HCT116 (cell line): ENCODE results near the gene DCTN1. TPM values are rescaled to one million over a fixed set of nuclear protein-coding genes. Genes with fewer than 3 reads are reported as not detected.

ENCODE experiments used
- ATAC-seq: fragments of 200-7000 bp; cut with Tn5 transposase; 2 replicates; pipeline ENCODE4 v1.9.1; 2020; ENCODE audit warnings: mild to moderate bottlenecking, moderate library complexity
- BruUV-seq: library from RNA; stranded (reverse); fragments of 400-500 nt; replicated peaks from 2 replicates; lab custom pipeline; 2021; lab: Mats Ljungman, UMichigan
- CTCF ChIA-PET: fragments of 300-600 bp; sonication (Branson Sonifier 250); formaldehyde crosslinking; loops from one replicate; lab custom pipeline; 2021; ENCODE audit warnings: antibody characterized with exemption; lab: Charles Lee
- POLR2A ChIA-PET: fragments of 300-600, 350-600 bp; sonication (Branson Sonifier 250); formaldehyde crosslinking; loops from one replicate; lab custom pipeline; 2021; ENCODE audit warnings: antibody characterized with exemption; lab: Charles Lee
- RAD21 ChIA-PET, 2 experiments: fragments of 300-600 bp; sonication (Branson Sonifier 250); formaldehyde crosslinking; loops; one replicate each; lab custom pipeline; 2023; ENCODE audit warnings: low total read pairs in 2 of 2; ENCODE audit not compliant: uncharacterized antibody in 2 of 2, unreplicated experiment in 2 of 2, low non-redundant PET in 1 of 2; lab: Charles Lee
- DNase-seq: peaks from one replicate; pipeline ENCODE4 v3.0.0-alpha.2; 2010; ENCODE audit warnings: low read depth, low spot score
- H2AFZ ChIP-seq: fragments of 200-600 bp; shearing (Covaris generic), sonication (generic); 2 replicates; pipeline ENCODE4 v1.6.1; 2017; ENCODE audit warnings: low read depth, mixed run types, mixed read lengths, antibody characterized with exemption, low read length; ENCODE audit not compliant: poor library complexity, severe bottlenecking
- H3K27ac ChIP-seq: 2 replicates; pipeline ENCODE4 v1.5.1; 2012; ENCODE audit warnings: low read depth, low read length
- H3K27me3 ChIP-seq: fragments of 200-600 bp; sonication (generic); 2 replicates; pipeline ENCODE4 v1.6.1; 2016; ENCODE audit warnings: mixed run types, low read length, mixed read lengths; ENCODE audit not compliant: insufficient read depth
- H3K36me3 ChIP-seq, 2 experiments: fragments of 200-500 bp in 1 of 2; fragments of 200-600 bp in 1 of 2; sonication (Bioruptor generic) in 1 of 2; sonication (generic) in 1 of 2; 2 replicates each; pipeline versions ENCODE4 v1.5.1 to v1.6.1; 2014 to 2016; ENCODE audit warnings: low read length in 2 of 2, inconsistent platforms in 1 of 2, mixed read lengths in 1 of 2, mixed run types in 1 of 2; ENCODE audit not compliant: insufficient read depth in 2 of 2, control insufficient read depth in 1 of 2
- H3K4me1 ChIP-seq, 2 experiments: fragments of 200-600 bp in 1 of 2; sonication (generic) in 1 of 2; 2 replicates each; pipeline versions ENCODE4 v1.5.1 to v1.6.1; 2012 to 2017; ENCODE audit warnings: low read length in 2 of 2, inconsistent platforms in 1 of 2, mild to moderate bottlenecking in 1 of 2, mixed read lengths in 1 of 2, mixed run types in 1 of 2, moderate library complexity in 1 of 2; ENCODE audit not compliant: insufficient read depth in 2 of 2, control insufficient read depth in 1 of 2
- H3K4me2 ChIP-seq: fragments of 200-600 bp; sonication (generic); 2 replicates; pipeline ENCODE4 v1.6.1; 2017; ENCODE audit warnings: mixed run types, low read length, mixed read lengths
- H3K4me3 ChIP-seq, 2 experiments: fragments of 200-600 bp in 1 of 2; sonication (generic) in 1 of 2; replicated peaks in 1 of 2; 2 replicates each; pipeline ENCODE4 v1.5.1; 2011 to 2016; ENCODE audit warnings: low read length in 2 of 2, control low read depth in 1 of 2, low read depth in 1 of 2, mild to moderate bottlenecking in 1 of 2, mixed read lengths in 1 of 2, mixed run types in 1 of 2
- H3K79me2 ChIP-seq: fragments of 200-600 bp; sonication (generic); 2 replicates; pipeline ENCODE4 v1.6.1; 2017; ENCODE audit warnings: mild to moderate bottlenecking, mixed run types, low read length, moderate library complexity, mixed read lengths; ENCODE audit not compliant: insufficient read depth
- H3K9ac ChIP-seq: fragments of 200-600 bp; sonication (generic); 2 replicates; pipeline ENCODE4 v1.6.1; 2016; ENCODE audit warnings: low read length, mixed read lengths
- H3K9me2 ChIP-seq: fragments of 200-600 bp; sonication (generic), shearing (Covaris generic); 2 replicates; pipeline ENCODE4 v1.6.1; 2017; ENCODE audit warnings: mixed run types, mild to moderate bottlenecking, moderate library complexity; ENCODE audit not compliant: insufficient read depth
- H3K9me3 ChIP-seq, 2 experiments: fragments of 200-500 bp in 1 of 2; fragments of 200-600 bp in 1 of 2; sonication (Bioruptor generic) in 1 of 2; sonication (generic) in 1 of 2; 2 replicates each; pipeline ENCODE4 v1.6.1; 2014 to 2017; ENCODE audit warnings: low read length in 2 of 2, mixed read lengths in 2 of 2, inconsistent platforms in 1 of 2, low read depth in 1 of 2, mild to moderate bottlenecking in 1 of 2, mixed run types in 1 of 2, moderate library complexity in 1 of 2; ENCODE audit not compliant: control insufficient read depth in 1 of 2, insufficient read depth in 1 of 2
- H4K20me1 ChIP-seq: fragments of 200-600 bp; sonication (generic), shearing (Covaris generic); 2 replicates; pipeline ENCODE4 v1.6.1; 2017; ENCODE audit warnings: mixed run types, mild to moderate bottlenecking, moderate library complexity; ENCODE audit not compliant: insufficient read depth
- ELF1 ChIP-seq: IDR thresholded peaks from 2 replicates; pipeline ENCODE4 v1.6.1; 2012; ENCODE audit warnings: low read depth, borderline replicate concordance
- EZH2 ChIP-seq: fragments of 200-600 bp; sonication (generic); IDR thresholded peaks from 2 replicates; pipeline ENCODE4 v1.6.1; 2017; ENCODE audit warnings: antibody characterized with exemption, mixed run types
- FOSL1 ChIP-seq: IDR thresholded peaks from 2 replicates; pipeline ENCODE4 v1.6.1; 2012; ENCODE audit warnings: low read depth
- POLR2A ChIP-seq: IDR thresholded peaks from 2 replicates; pipeline ENCODE4 v1.7.0; 2011; ENCODE audit warnings: borderline replicate concordance; ENCODE audit not compliant: insufficient read depth, insufficient read length; ENCODE audit errors: extremely low read depth
- RAD21 ChIP-seq: IDR thresholded peaks from 2 replicates; pipeline ENCODE4 v1.6.1; 2012; ENCODE audit warnings: low read depth, mild to moderate bottlenecking
- SP1 ChIP-seq: IDR thresholded peaks from 2 replicates; pipeline ENCODE4 v1.6.1; 2012; ENCODE audit warnings: low read depth
- SRF ChIP-seq: IDR thresholded peaks from 2 replicates; pipeline ENCODE4 v1.6.1; 2012; ENCODE audit warnings: low read depth
- intact Hi-C: fragments of 100-400 bp; cut with micrococcal nuclease; formaldehyde crosslinking; loops from 2 replicates; pipeline ENCODE4 v1.10.0; 2022
- total RNA-seq: library from RNA; stranded (reverse); gene quantifications from one replicate; pipeline ENCODE4 v1.2.1, GENCODE V29; 2021; ENCODE audit not compliant: unreplicated experiment

The DCTN1 gene
- total RNA-seq, 1 experiment from 2014 or later, result 129 TPM

DNA sequence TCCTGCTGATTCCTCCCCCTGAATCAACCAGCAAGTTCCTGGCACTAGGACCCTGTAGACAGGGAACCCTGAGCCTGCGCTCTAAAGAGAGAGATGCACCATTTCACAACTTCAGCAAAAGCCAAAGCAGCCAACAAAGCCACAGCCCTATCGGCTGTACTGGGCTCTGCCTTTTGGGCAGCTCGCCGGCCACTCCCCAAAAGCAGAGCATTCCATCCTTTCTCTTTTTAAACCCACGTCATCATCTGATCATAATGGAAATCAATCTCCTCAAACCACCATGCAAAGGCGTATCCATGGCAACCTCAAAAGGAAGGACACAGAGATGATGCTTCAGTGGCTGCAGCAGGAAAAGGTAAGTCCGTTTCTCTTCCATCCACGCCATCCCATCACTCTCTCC is 5.3 kb upstream of the DCTN1 start:
- TF ChIP-seq ELF1, result no peak
- TF ChIP-seq FOSL1, result no peak
- no peak for TF ChIP-seq POLR2A
- TF ChIP-seq SP1, result no peak
- Histone ChIP-seq H3K9ac (no peak overlapping the region), H3K4me2 (no peak overlapping the region), H3K27ac (no peak overlapping the region), H3K79me2 (peaks cover 65% of the 10 kb centered on the region), H3K9me2 (no peaks in the 10 kb centered on the region), H3K36me3 (no peaks in the 10 kb centered on the region), H3K4me1 (peaks cover 2 to 6% of the 10 kb centered on the region in 2 experiments; a peak in 3 of 4 replicates), H4K20me1 (no peaks in the 10 kb centered on the region), H3K9me3 (no peaks in the 10 kb centered on the region), H2AFZ (no peak overlapping the region), H3K4me3 (no peak overlapping the region), H3K27me3 (no peaks in the 10 kb centered on the region)
- BruUV-seq, result no TSS peak
- intact Hi-C loops, result no loop called here
- ChIA-PET POLR2A (no interaction called here), CTCF (no interaction called here), RAD21 (no interaction called here)
- DNase-seq (no peak), ATAC-seq (no peak)

DNA sequence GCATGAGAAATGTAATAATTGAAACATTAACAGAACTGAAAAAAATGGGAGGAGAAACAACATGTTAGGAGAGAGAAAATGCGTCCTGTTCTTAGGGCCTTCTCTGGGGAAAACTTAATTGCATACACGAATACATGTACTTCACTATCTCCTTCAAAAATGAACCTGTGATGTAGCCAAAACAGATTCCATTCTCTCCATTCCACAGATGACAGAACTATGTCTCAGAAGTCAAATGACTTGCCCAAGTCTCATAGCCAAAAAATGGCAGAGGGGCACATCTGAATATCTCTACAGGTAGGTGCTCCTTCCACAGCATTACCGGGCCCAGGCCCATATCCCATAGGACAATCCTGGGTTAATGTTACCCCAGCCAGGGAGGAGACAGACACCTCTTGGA is 3.9 kb upstream of the DCTN1 start:
- no peak overlapping the region for H3K9ac ChIP-seq
- H3K27me3 ChIP-seq, result no peaks in the 10 kb centered on the region
- POLR2A ChIA-PET, result no interaction called here
- DNase-seq, result no peak
- RAD21 ChIA-PET, result no interaction called here
- peaks cover 65% of the 10 kb centered on the region for H3K79me2 ChIP-seq
- peaks cover 4 to 10% of the 10 kb centered on the region in 2 experiments; a peak in 3 of 4 replicates for H3K4me1 ChIP-seq
- H3K36me3 ChIP-seq, result no peaks in the 10 kb centered on the region
- no peak for ATAC-seq
- intact Hi-C loops, result no loop called here
- H3K9me2 ChIP-seq, result no peaks in the 10 kb centered on the region
- CTCF ChIA-PET, result no interaction called here
- no peaks in the 10 kb centered on the region for H4K20me1 ChIP-seq
- no peak overlapping the region for H2AFZ ChIP-seq
- H3K4me3 ChIP-seq, result no peak overlapping the region
- H3K4me2 ChIP-seq, result no peak overlapping the region
- no peak overlapping the region for H3K27ac ChIP-seq
- no peak for TF ChIP-seq EZH2
- no peak for TF ChIP-seq POLR2A
- TF ChIP-seq SRF, result no peak
- no peak for TF ChIP-seq RAD21
- BruUV-seq, result no TSS peak
- no peaks in the 10 kb centered on the region for H3K9me3 ChIP-seq
